Epithelial cell of proximal tubule (primary cell): ENCODE measurements around the gene P3H2. TPM values are rescaled to one million over a fixed set of nuclear protein-coding genes. Genes with fewer than 3 reads are reported as not detected.

ENCODE experiments used
- DNase-seq: peaks from one replicate; pipeline ENCODE4 v3.0.0-alpha.2; 2011; ENCODE audit warnings: low read depth
- H3K4me3 ChIP-seq: 2 replicates; pipeline ENCODE4 v1.5.1; 2011; ENCODE audit warnings: low read depth, mild to moderate bottlenecking, low read length
- total RNA-seq: library from RNA; depleted of rRNA; stranded (reverse); fragments of >200 nt; gene quantifications from 2 replicates; pipeline ENCODE4 v1.2.3, GENCODE V29; 2015
- TF ChIP-seq, protein P1 (sequence below): conservative IDR thresholded peaks from 2 replicates; pipeline ENCODE4 v1.5.1; 2012; ENCODE audit warnings: low read depth, mild to moderate bottlenecking, low read length

P3H2 gene
- total RNA-seq, 1 donor from 2014 or later: 107 TPM

DNA sequence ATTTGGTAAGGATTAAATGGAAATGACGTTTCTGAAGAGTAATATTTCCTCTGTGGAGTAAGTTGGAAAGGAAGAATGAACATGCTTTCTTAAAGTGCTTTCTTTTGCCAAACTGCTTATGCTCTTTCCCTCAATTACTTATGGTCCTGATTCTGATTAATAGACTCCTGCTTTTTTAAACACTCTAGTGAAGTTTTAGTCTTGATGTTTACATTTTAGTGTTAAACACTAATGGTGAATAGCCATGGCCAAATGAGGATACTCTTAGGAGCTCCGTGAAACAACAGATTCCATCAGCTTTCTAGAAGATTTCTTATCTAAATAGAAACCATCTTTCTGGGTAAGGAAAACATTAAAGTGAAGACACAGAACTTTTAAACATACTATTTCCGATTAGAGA lies 117.6 kb downstream of the P3H2 start:
- DNase-seq: no peak
- TF ChIP-seq, protein P1, sequence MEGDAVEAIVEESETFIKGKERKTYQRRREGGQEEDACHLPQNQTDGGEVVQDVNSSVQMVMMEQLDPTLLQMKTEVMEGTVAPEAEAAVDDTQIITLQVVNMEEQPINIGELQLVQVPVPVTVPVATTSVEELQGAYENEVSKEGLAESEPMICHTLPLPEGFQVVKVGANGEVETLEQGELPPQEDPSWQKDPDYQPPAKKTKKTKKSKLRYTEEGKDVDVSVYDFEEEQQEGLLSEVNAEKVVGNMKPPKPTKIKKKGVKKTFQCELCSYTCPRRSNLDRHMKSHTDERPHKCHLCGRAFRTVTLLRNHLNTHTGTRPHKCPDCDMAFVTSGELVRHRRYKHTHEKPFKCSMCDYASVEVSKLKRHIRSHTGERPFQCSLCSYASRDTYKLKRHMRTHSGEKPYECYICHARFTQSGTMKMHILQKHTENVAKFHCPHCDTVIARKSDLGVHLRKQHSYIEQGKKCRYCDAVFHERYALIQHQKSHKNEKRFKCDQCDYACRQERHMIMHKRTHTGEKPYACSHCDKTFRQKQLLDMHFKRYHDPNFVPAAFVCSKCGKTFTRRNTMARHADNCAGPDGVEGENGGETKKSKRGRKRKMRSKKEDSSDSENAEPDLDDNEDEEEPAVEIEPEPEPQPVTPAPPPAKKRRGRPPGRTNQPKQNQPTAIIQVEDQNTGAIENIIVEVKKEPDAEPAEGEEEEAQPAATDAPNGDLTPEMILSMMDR: no peak
- no peak overlapping the region for H3K4me3 ChIP-seq

DNA sequence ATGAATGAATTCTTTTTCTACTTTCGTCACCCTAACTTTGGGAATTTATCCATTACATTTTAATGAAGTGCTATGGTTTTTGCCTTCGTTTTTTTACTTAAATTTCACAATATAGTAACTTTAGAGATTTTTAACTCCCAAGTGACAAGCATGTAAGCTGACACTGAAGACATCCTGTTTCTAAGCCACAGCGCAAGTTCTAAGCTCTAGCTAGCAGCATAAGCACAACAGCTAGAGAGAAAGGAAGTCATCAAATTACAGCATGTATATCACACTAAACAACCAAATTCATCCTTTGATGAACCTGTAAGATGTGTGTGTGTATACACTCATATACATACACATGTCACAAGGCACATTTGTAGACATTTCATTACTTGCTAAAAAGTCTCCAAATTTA lies 119.3 kb downstream of the P3H2 start:
- TF ChIP-seq, protein P1: no peak
- DNase-seq: no peak
- no peak overlapping the region for H3K4me3 ChIP-seq

DNA sequence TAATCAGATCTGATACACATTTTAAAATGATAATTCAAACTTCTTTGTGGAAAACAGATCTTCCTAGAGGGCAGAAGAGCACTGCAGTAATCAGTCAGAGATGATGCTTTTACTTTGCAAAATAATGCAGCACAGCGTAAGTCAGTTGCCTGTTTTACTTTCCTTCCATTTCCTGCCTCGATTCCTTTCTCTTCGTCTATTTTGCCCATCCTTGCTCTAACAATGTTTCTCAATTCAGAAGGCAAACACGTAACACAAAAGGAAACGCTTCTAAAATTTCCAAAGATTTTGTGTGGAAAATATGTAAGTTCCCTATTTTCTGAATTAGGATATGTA lies 119.9 kb downstream of the P3H2 start:
- DNase-seq: no peak
- TF ChIP-seq, protein P1: no peak
- H3K4me3 ChIP-seq: no peak overlapping the region

DNA sequence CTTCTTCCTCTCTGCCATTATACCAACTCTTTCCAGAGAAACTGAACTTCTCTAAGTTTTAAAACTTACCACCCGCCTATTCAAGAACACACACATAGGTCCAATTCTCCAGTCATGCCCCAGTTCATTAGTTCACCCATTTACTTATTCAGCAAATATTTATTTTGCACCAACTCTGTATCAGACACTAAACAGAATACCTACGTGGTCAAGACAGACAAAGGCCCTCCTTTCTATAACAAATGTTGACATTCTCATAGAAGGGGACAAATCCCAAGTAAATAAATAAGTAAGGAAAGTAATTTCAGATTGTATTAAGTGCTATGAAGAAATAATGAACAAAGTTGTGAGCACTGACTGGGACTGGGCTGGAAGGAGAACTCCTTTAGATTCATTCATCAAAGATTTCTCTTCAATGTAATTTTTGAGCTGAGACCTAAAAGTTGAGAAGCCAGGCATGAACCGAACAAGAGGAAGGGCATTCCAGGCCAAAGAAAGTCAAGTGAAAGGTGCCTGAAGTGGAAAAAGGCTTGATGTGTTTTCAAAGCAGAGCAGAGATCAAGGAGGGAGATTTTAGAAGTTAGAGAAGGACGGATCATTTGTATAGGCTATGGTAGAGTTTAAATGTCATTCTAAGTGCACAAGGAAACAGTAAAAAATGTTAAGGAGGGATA lies 120.4 kb downstream of the P3H2 start:
- no peak for DNase-seq
- TF ChIP-seq, protein P1: no peak
- no peak overlapping the region for H3K4me3 ChIP-seq

DNA sequence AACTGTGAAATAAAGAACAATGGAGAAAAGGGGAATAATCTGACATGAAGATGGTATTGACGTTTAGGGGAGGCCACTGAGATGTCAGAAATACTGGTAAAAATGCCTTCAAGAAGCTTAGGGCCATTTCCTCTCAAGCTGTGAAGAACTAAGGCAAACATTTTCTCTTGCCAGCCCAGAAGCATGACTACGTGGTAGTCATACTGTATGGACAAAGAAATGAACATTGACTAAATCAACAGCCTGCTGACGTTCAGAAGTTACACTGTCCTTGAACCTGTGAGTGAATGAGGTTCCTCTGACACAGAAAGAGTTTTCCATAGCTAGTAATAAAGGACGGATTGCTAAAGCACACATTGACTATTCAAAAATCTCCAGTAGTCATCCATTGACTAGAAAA lies 121.0 kb downstream of the P3H2 start:
- no peak for DNase-seq
- no peak overlapping the region for H3K4me3 ChIP-seq
- TF ChIP-seq, protein P1: no peak

DNA sequence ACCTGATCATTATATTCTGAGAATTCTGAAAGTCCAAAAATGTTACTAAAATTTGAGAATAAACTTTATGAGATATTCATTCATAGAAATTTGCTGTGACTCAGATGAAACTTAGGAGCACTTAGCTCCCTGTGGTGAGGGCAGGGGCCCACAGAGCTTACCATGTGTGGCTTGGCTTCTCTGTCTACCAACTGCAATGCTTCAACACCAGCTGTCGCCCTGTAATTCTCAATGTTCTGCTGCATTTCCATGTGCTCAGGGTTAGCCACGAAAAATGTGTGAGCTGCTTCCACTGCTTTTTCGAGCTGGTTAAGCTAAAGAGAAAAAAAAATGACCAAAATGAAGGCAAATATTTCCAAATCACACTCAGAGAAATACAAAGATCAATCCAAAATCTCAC lies 125.6 kb downstream of the P3H2 start:
- TF ChIP-seq, protein P1: no peak
- no peak overlapping the region for H3K4me3 ChIP-seq
- no peak for DNase-seq

DNA sequence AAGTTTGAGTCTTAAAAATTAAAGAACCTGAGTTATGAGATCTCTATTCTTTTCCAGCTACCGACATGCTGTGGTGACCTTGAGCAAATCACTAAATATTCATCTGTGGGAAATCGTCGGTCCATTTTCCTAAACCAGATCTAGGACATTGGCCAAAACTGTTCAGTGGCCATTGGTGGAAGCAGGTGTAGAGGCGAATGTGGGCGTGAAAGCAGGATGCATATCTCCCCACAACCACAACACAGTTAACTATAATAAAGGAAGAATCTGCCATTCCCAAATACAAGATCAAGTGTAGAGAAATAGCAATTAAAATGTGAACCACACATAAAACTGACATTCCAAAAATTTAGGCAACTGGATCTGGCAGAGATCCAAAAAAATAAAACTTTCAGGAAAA lies 129.9 kb downstream of the P3H2 start:
- DNase-seq: no peak
- H3K4me3 ChIP-seq: no peak overlapping the region
- TF ChIP-seq, protein P1: no peak
